Putamen (tissue), 1 donor: ENCODE measurements around the gene NUP93.

Source experiments
- DNase-seq: peaks from one replicate; pipeline ENCODE4 v3.0.0-alpha.2; 2016; ENCODE audit warnings: low spot score

Gene NUP93

DNA sequence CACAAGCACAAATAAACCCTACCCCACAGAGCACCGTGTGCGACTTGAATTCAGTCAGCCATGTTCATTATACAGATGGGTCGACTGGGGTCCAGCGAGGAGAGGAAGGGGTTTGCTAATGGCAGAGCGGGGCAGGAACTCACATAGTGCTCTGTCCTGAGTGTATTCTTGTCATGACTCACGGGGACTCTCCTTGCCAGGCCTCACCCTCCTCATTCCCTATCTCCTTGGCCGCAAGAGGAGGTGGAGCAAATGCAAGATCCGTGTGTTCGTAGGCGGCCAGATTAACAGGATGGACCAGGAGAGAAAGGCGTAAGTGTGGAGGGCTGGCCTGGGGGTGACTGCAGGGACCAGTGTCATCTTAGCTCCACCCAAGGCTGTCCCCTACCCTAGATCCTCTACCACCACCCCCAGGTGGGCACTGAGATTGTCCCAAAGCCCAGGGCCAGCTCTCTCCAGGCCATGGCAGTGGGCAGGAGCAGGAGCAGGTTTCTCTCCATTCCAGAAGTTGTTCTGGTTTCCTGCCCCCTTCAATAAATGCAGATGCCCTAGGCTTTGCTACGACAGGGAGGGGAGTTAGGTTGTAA lies 164.5 kb downstream of the NUP93 start:
- no peak for DNase-seq

DNA sequence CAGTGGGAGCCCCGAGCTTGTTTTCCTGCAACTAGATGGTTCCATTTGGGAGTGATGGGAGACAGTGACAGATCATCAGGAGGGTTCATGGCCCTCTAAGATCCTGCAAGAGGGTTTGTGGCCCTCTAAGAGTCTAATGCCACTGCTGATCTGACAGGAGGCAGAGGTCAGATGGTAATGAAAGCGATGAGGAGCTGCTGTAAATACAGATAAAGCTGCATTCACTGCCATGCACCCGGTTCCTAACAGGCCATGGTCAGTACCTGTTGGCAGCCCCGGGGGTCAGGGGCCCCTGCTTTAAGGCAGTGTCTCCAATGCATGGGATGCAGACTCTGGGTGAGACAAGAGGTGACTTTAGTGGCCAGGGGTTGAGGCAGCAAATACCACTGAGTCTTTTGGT lies 165.9 kb downstream of the NUP93 start:
- no peak for DNase-seq

- DNase-seq = no peak
Observed at GRCh38 chr16:56896244-56896643, 166.3 kb downstream of the NUP93 start.

DNA sequence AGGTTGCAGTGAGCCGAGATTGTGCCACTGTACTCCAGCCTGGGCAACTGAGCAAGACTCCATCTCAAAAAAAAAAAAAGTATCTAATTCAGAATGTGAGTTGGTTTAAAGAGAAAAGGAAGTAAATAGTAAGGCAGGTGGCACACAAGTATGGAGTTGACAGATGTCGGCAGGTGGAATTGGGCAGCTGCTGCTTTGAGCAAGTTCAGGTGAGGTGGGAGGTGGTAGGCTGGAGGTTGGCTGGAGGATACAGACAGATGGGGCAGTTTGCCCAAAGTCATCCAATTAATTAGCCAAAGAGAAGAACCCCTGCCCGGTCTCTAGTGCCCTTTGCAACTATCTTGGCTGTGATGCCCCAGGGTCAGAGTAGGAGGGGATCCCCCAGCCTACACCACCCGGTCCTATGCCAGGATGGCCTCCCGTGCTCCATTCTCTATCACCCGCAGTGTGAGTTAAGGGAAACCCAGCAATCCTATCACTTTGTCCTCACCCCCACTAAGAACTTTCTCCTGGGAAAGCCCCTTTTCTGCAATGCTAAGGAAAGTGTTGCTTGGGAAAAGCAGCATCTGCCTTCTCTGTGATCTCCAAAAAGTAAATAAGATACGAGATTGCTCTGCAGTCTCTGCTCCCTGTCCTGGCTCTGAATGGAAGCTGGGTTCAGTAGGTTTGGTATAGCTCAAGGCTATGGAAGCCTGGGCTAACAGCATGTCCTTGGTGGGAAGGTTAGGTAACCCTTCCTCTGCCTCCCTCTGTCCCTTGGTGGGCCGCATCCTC lies 167.3 kb downstream of the NUP93 start:
- DNase-seq = no peak

DNA sequence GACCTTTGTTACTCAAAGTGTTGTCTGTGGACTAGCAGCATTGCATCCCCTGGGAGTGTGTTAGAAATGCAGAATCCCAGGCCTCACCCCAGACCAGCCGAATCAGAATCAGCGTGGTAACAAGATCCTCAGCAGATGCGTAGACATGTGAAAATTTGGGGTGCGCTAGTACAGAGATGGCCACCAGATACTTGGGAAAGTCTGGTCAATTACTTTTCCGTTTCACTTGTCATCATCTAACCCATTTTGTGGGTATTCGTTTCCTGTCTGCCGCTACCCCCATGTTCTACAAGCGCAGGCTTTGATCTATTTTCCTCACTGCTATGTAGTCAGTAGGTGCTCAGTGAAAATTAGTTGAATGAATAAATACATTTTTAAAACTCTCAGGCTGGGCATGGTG lies 168.9 kb downstream of the NUP93 start:
- DNase-seq = no peak
